ENCODE measurements around the gene LRRC49.

Gene LRRC49

GRCh38 chr15:71049706-71050422, 157.2 kb downstream of the LRRC49 start:
- DNase-seq (ENCODE audit: low spot score) (no peak), FAIRE-seq (no peak)

GRCh38 chr15:71050461-71050860, 157.8 kb downstream of the LRRC49 start:
- DNase-seq (ENCODE audit: low spot score) = no peak
- FAIRE-seq = no peak

- DNase-seq (ENCODE audit: low spot score) (no peak), FAIRE-seq (no peak)
Observed at GRCh38 chr15:71051539-71051938, 158.9 kb downstream of the LRRC49 start.

- DNase-seq (ENCODE audit: low spot score) = no peak
- FAIRE-seq = no peak
Observed at GRCh38 chr15:71052356-71052755, 159.7 kb downstream of the LRRC49 start.

GRCh38 chr15:71054286-71054952, 161.8 kb downstream of the LRRC49 start:
- DNase-seq (ENCODE audit: low spot score) (no peak), FAIRE-seq (no peak)

- DNase-seq (ENCODE audit: low spot score) = no peak
- FAIRE-seq = no peak
Observed at GRCh38 chr15:71055461-71055860, 162.8 kb downstream of the LRRC49 start.

GRCh38 chr15:71056111-71056510, 163.5 kb downstream of the LRRC49 start:
- DNase-seq (ENCODE audit: low spot score) (no peak), FAIRE-seq (no peak)

- no peak for DNase-seq (ENCODE audit: low spot score)
- no peak for FAIRE-seq
Observed at GRCh38 chr15:71057143-71057542, 164.5 kb downstream of the LRRC49 start.

GRCh38 chr15:71057581-71057980, 165.0 kb downstream of the LRRC49 start:
- no peak for DNase-seq (ENCODE audit: low spot score)
- FAIRE-seq = no peak

GRCh38 chr15:71060983-71061382, 168.4 kb downstream of the LRRC49 start:
- no peak for DNase-seq (ENCODE audit: low spot score)
- FAIRE-seq = peak; percentile 66

- DNase-seq (ENCODE audit: low spot score) = no peak
Observed at GRCh38 chr15:71066983-71067382, 174.4 kb downstream of the LRRC49 start.

GRCh38 chr15:71069693-71070092, 177.1 kb downstream of the LRRC49 start:
- DNase-seq (ENCODE audit: low spot score) = no peak
- FAIRE-seq = no peak

More at GRCh38 chr15:71066983-71067382, 174.4 kb downstream of the LRRC49 start:
- FAIRE-seq = no peak

GRCh38 chr15:71071529-71071928, 178.9 kb downstream of the LRRC49 start:
- no peak for DNase-seq (ENCODE audit: low spot score)
- no peak for FAIRE-seq

GRCh38 chr15:71072423-71072822, 179.8 kb downstream of the LRRC49 start:
- no peak for DNase-seq (ENCODE audit: low spot score)
- no peak for FAIRE-seq

GRCh38 chr15:71078506-71079207, 186.0 kb downstream of the LRRC49 start:
- no peak for DNase-seq (ENCODE audit: low spot score)
- no peak for FAIRE-seq

GRCh38 chr15:71079208-71080044, 186.8 kb downstream of the LRRC49 start:
- FAIRE-seq (peak; percentile 14), DNase-seq (ENCODE audit: low spot score) (peak; percentile 38)

- DNase-seq (ENCODE audit: low spot score) = no peak
- no peak for FAIRE-seq
Observed at GRCh38 chr15:71080166-71080565, 187.5 kb downstream of the LRRC49 start.

GRCh38 chr15:71080705-71081104, 188.1 kb downstream of the LRRC49 start:
- FAIRE-seq (no peak), DNase-seq (ENCODE audit: low spot score) (peak; percentile 20)

GRCh38 chr15:71082803-71083202, 190.2 kb downstream of the LRRC49 start:
- DNase-seq (ENCODE audit: low spot score) (no peak), FAIRE-seq (no peak)

GRCh38 chr15:71083349-71083748, 190.7 kb downstream of the LRRC49 start:
- FAIRE-seq = no peak
- DNase-seq (ENCODE audit: low spot score) = no peak

- DNase-seq (ENCODE audit: low spot score) = no peak
- FAIRE-seq = no peak
Observed at GRCh38 chr15:71084264-71084663, 191.6 kb downstream of the LRRC49 start.

Measured in RCC 7860 (cell line).